Gastrocnemius medialis (tissue), 4 donors: ENCODE measurements around the gene TNNT3.

Source experiments
- CTCF ChIP-seq, 5 experiments: fragments of 450-650 bp in 3 of 5; fragments of 200-600 bp in 2 of 5; sonication (generic) in 2 of 5; IDR thresholded peaks in 4 of 5; conservative IDR thresholded peaks in 1 of 5; 1 replicate in 4 of 5; 2 replicates in 1 of 5; pipeline ENCODE4 v1.5.1; 2016 to 2019; ENCODE audit warnings: antibody characterized with exemption in 5 of 5, mild to moderate bottlenecking in 3 of 5, moderate library complexity in 3 of 5
- POLR2A ChIP-seq, 2 donors: fragments of 450-650 bp; IDR thresholded peaks; one replicate each; pipeline ENCODE4 v1.6.1; 2017; ENCODE audit warnings: antibody characterized with exemption in 2 of 2, mild to moderate bottlenecking in 2 of 2, moderate library complexity in 2 of 2

- TF ChIP-seq CTCF (IDR thresholded peaks at IDR 0.05 in 4 of 5, conservative IDR thresholded peaks at IDR 0.05 in 1 of 5) = no peak
- TF ChIP-seq POLR2A (IDR thresholded peaks at IDR 0.05) = no peak
Measured at GRCh38 chr11:1893581-1894359, 25.7 kb upstream of the TNNT3 start.
